Cardiac septum (tissue), 1 donor: Measurements from ENCODE around the gene PDZD7. TPM values are rescaled to one million over a fixed set of nuclear protein-coding genes. Genes with fewer than 3 reads are reported as not detected.
A peak's percentile ranks its signal among the peaks of the same experiment; 100 is the strongest.

Experiments
- DNase-seq: peaks from one replicate; pipeline ENCODE4 v3.0.0-alpha.2; 2020; ENCODE audit warnings: low spot score
- intact Hi-C: fragments of 100-400 bp; cut with DNase I; formaldehyde crosslinking; loops from one replicate; pipeline ENCODE4 v1.14.0; 2022
- long read RNA-seq: library from polyadenylated mRNA; unstranded; transcript quantifications from one replicate; pipeline ENCODE4 v2.0.0, GENCODE V29; 2021
- total RNA-seq: library from RNA; stranded (reverse); fragmentation: NEBNext Ultra II Directional; extraction: Animal tissue kit (Norgen Biotek cat#: 25700); gene quantifications from one replicate; pipeline ENCODE4 v1.2.1, GENCODE V29; 2021
- donor health status: DM: no; HTN: no; CAD: no.

Gene PDZD7
- total RNA-seq: 0.40 TPM
- long read RNA-seq, partial matches to known transcripts: 0 of 3 reads
- long read RNA-seq, other reads (novel, unspliced or antisense): 1 of 3 reads

GRCh38 chr10:101031128-101031795 lies at the start of gene PDZD7, which contains the start of gene SFXN3:
Gene PDZD7 (minus strand): TSS chr10:101031129. CDS start chr10:101030219, 910 bp downstream.
Gene SFXN3 (plus strand): TSS chr10:101031234. CDS start chr10:101034695, 3,461 bp downstream.
- peak; percentile 99 for DNase-seq
- intact Hi-C loops: loop anchor here (2.0 kb wide), 1 partner anchor 32 kb away; the partner anchor contains the start of gene LZTS2

GRCh38 chr10:101079874-101080273 lies 48.9 kb upstream of the PDZD7 start:
- intact Hi-C loops: no loop called here
- DNase-seq: no peak

GRCh38 chr10:101076630-101077029 lies 45.7 kb upstream of the PDZD7 start:
- intact Hi-C loops: no loop called here
- DNase-seq: no peak

- no peak for DNase-seq
- intact Hi-C loops: no loop called here
Observed at GRCh38 chr10:101075775-101076174, 44.8 kb upstream of the PDZD7 start.

GRCh38 chr10:101073631-101074030 lies 42.7 kb upstream of the PDZD7 start:
- intact Hi-C loops: no loop called here
- DNase-seq: no peak

- no peak for DNase-seq
- intact Hi-C loops: no loop called here
Observed at GRCh38 chr10:101072923-101073322, 42.0 kb upstream of the PDZD7 start.

GRCh38 chr10:101071885-101072433 lies 41.0 kb upstream of the PDZD7 start:
- no peak for DNase-seq
- intact Hi-C loops: no loop called here

- no peak for DNase-seq
- intact Hi-C loops: no loop called here
Observed at GRCh38 chr10:101071267-101071884, 40.4 kb upstream of the PDZD7 start.

GRCh38 chr10:101070098-101070497 lies 39.2 kb upstream of the PDZD7 start:
- intact Hi-C loops: no loop called here

GRCh38 chr10:101069441-101069840 lies 38.5 kb upstream of the PDZD7 start:
- DNase-seq: no peak
- intact Hi-C loops: no loop called here

More at GRCh38 chr10:101070098-101070497, 39.2 kb upstream of the PDZD7 start:
- DNase-seq: no peak

GRCh38 chr10:101067356-101068083 lies 36.6 kb upstream of the PDZD7 start:
- DNase-seq: peak; percentile 85
- intact Hi-C loops: loop anchor here (1.0 kb wide), 1 partner anchor 26 kb away; no protein-coding TSS in a partner anchor

GRCh38 chr10:101066896-101067355 lies 36.0 kb upstream of the PDZD7 start:
- intact Hi-C loops: loop anchor here (1.0 kb wide), 1 partner anchor 26 kb away; no protein-coding TSS in a partner anchor
- DNase-seq: no peak

- peak; percentile 90 for DNase-seq
- intact Hi-C loops: no loop called here
Observed at GRCh38 chr10:101066146-101066895, 35.4 kb upstream of the PDZD7 start.

- no peak for DNase-seq
- intact Hi-C loops: no loop called here
Observed at GRCh38 chr10:101065481-101066145, 34.7 kb upstream of the PDZD7 start.

- no peak for DNase-seq
- intact Hi-C loops: loop anchor here (5.0 kb wide), 1 partner anchor 67 kb away; the partner anchor contains the start of gene LZTS2
Observed at GRCh38 chr10:101064415-101065030, 33.6 kb upstream of the PDZD7 start.

GRCh38 chr10:101063548-101064414 lies 32.9 kb upstream of the PDZD7 start:
- intact Hi-C loops: loop anchor here (5.0 kb wide), 1 partner anchor 66 kb away; the partner anchor contains the start of gene LZTS2
- DNase-seq: no peak

- no peak for DNase-seq
- intact Hi-C loops: loop anchor here (5.0 kb wide), 1 partner anchor 66 kb away; the partner anchor contains the start of gene LZTS2
Observed at GRCh38 chr10:101063050-101063525, 32.2 kb upstream of the PDZD7 start.
